ENCODE results near the gene HBQ1. TPM values are rescaled to one million over a fixed set of nuclear protein-coding genes. Genes with fewer than 3 reads are reported as not detected.
"Not testable (repeated sequence)": the region's sequence is repeated elsewhere in the genome, so short reads cannot be mapped to it uniquely, and the experiment has no call there.

Gene HBQ1
- total RNA-seq, 1 donor from 2014 or later = 3.2 TPM

- no peak for ATAC-seq
- intact Hi-C loops (cut with DNase I) = no loop called here
- no peak for DNase-seq (ENCODE audit: low spot score)
Observed at GRCh38 chr16:159136-159849, 21.0 kb upstream of the HBQ1 start.

GRCh38 chr16:160242-160641 is 20.0 kb upstream of the HBQ1 start:
- ATAC-seq; intact Hi-C loops (cut with DNase I); DNase-seq (ENCODE audit: low spot score): not testable (repeated sequence)

DNA sequence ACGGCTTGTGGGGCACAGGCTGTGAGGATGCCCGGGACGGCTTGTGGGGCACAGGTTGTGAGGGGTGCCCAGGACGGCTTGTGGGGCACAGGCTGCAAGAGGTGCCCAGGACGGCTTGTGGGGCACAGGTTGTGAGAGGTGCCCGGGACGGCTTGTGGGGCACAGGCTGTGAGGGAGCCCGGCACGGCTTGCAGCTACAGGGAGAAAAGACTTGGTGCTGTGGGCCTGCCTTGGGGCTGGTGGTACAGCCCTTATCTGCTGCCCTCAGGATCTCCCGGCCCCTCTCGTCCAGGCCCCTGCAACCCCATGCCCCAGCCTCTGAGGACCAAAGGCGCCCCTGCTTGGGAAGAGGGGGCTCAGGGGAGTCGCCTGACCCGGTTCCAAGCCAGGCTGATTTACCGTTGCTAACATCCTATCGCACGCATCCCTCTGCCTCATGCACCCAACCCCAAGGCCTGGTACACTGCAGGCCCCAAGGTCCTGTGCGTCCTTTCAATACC is 19.5 kb upstream of the HBQ1 start:
- ATAC-seq (no peak), DNase-seq (ENCODE audit: low spot score) (no peak)
- intact Hi-C loops (cut with DNase I) = no loop called here

GRCh38 chr16:162271-162991 is 17.8 kb upstream of the HBQ1 start:
- intact Hi-C loops (cut with DNase I) = no loop called here
- ATAC-seq (no peak), DNase-seq (ENCODE audit: low spot score) (no peak)

GRCh38 chr16:163139-163538 is 17.1 kb upstream of the HBQ1 start:
- intact Hi-C loops (cut with DNase I); DNase-seq (ENCODE audit: low spot score); ATAC-seq: not testable (repeated sequence)

- intact Hi-C loops (cut with DNase I); DNase-seq (ENCODE audit: low spot score): not testable (repeated sequence)
- ATAC-seq = peak; percentile 46
Observed at GRCh38 chr16:163696-164095, 16.6 kb upstream of the HBQ1 start.

DNA sequence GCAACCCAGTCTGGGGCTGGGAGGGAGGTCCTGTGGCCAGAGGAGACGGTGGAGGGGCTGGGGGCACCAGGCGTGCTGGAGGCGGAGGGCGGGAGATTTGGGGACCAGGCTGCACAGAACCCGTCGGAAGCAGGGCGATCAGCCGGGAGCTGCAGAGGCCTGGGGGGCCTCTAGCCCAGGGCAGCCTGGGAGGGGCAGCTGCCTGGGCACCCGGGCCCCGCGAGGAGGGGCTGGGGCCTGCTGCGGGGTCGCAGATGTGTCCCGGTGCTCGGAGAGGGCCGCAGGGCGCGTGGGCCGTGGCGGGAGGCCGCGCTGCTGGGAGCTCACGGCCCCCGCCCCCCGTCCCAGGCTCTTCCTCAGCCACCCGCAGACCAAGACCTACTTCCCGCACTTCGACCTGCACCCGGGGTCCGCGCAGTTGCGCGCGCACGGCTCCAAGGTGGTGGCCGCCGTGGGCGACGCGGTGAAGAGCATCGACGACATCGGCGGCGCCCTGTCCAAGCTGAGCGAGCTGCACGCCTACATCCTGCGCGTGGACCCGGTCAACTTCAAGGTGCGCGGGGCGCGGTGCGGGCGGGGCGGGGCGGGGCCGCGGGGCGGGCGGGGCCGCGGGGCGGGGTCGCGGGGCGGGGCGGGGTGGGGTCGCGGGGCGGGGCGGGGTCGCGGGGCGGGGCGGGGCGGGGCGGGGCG is 16.0 kb upstream of the HBQ1 start:
- intact Hi-C loops (cut with DNase I); ATAC-seq; DNase-seq (ENCODE audit: low spot score): not testable (repeated sequence)

DNA sequence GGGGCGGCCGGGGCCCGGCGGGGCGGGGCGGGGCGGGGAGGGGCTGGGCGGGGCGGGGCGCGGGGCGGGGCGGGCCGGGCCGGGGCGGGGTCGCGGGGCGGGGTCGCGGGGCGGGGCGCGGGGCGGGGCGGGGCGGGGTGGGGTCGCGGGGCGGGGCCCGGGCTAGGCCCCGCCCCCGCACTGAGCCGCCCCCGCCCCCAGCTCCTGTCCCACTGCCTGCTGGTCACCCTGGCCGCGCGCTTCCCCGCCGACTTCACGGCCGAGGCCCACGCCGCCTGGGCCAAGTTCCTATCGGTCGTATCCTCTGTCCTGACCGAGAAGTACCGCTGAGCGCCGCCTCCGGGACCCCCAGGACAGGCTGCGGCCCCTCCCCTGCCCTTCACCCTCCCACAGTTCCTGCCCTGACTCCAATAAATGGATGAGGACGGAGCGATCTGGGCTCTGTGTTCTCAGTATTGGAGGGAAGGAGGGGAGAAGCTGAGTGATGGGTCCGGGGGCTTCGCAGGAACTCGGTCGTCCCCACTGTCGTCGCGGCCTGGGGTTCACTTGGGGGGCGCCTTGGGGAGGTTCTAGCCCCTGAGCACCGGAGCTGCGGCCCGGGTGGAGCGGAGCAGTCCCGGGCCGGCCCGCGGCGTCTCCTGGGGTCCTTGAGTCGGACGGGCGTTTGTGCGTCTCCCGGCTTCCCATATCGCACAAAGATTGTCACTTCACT is 15.3 kb upstream of the HBQ1 start:
- ATAC-seq = no peak
- intact Hi-C loops (cut with DNase I) = no loop called here
- no peak for DNase-seq (ENCODE audit: low spot score)

DNA sequence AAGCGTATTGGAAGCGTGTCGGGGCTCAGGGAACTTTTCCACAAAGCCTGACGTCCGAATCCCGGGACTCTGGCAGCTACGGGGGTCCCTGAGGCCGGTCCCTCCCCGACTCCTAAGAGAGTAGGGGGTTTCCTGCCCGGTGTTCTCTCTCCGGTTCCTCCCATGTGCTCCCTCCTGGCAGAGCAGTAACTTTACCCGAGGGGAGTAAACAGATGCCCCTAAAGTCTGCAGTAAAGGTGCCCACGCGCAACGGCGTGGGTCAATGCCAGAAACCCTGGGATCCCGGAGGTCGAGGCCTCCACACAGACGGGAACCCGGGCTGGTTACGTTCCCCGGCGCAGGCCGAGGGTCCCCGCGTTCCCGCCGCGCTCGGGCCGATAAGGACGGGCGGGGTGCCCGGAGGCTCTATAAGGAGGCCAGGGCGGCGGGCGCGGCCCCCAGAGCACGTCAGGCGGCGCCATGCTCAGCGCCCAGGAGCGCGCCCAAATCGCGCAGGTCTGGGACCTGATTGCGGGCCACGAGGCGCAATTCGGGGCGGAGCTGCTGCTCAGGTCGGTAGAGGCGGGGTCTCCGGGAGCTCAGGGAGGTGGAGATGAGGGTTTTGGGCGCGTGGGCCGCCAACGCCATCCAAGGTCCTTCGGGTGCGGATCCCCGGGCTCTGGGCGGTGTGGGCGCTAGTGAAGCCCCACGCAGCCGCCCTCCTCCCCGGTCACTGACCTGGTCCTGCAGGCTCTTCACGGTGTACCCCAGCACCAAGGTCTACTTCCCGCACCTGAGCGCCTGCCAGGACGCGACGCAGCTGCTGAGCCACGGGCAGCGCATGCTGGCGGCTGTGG is 14.5 kb upstream of the HBQ1 start, which contains the start of gene HBM:
Gene HBM, plus strand, starts transcription at position 440 of the 836 bp plus-strand sequence. Its CDS starts 20 bp downstream, at position 460.
- ATAC-seq = no peak
- DNase-seq (ENCODE audit: low spot score) = no peak
- intact Hi-C loops (cut with DNase I) = no loop called here

DNA sequence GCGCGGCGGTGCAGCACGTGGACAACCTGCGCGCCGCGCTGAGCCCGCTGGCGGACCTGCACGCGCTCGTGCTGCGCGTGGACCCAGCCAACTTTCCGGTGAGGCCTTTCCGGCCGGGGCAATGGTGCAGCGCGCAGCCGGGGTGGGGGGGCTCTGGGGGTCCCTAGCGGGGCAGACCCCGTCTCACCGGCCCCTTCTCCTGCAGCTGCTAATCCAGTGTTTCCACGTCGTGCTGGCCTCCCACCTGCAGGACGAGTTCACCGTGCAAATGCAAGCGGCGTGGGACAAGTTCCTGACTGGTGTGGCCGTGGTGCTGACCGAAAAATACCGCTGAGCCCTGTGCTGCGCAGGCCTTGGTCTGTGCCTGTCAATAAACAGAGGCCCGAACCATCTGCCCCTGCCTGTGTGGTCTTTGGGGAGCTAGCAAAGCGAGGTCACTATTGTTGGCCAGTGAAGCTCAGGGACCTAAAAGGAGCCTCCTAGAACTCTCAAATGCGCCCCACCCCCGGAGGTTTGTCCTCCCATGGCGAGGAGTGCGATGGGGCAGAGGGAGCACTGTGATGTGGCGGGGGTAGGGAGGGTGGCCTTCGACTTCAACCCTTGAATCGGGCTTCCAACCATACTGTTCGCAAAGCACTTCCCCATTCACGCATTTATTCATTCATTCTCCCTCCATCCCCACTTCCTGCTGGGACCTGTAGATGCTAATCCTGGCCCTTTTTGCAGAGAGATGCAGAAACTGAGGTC is 13.7 kb upstream of the HBQ1 start:
- no peak for DNase-seq (ENCODE audit: low spot score)
- ATAC-seq = no peak
- intact Hi-C loops (cut with DNase I) = no loop called here

- no peak for DNase-seq (ENCODE audit: low spot score)
- intact Hi-C loops (cut with DNase I) = no loop called here
- ATAC-seq = no peak
Observed at GRCh38 chr16:167122-167690, 13.1 kb upstream of the HBQ1 start.

- intact Hi-C loops (cut with DNase I) = no loop called here
- no peak for DNase-seq (ENCODE audit: low spot score)
- ATAC-seq = no peak
Observed at GRCh38 chr16:168424-168823, 11.8 kb upstream of the HBQ1 start.

- DNase-seq (ENCODE audit: low spot score) (no peak), ATAC-seq (no peak)
- intact Hi-C loops (cut with DNase I) = no loop called here
Observed at GRCh38 chr16:169014-169413, 11.2 kb upstream of the HBQ1 start.

DNA sequence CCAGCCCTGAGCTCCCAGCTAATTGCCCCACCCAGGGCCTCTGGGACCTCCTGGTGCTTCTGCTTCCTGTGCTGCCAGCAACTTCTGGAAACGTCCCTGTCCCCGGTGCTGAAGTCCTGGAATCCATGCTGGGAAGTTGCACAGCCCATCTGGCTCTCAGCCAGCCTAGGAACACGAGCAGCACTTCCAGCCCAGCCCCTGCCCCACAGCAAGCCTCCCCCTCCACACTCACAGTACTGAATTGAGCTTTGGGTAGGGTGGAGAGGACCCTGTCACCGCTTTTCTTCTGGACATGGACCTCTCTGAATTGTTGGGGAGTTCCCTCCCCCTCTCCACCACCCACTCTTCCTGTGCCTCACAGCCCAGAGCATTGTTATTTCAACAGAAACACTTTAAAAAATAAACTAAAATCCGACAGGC is 10.2 kb upstream of the HBQ1 start:
- DNase-seq (ENCODE audit: low spot score); intact Hi-C loops (cut with DNase I): not testable (repeated sequence)
- peak; percentile 53 for ATAC-seq

- intact Hi-C loops (cut with DNase I) = no loop called here
- ATAC-seq (no peak), DNase-seq (ENCODE audit: low spot score) (no peak)
Observed at GRCh38 chr16:170788-171187, 9.5 kb upstream of the HBQ1 start.

- intact Hi-C loops (cut with DNase I); ATAC-seq; DNase-seq (ENCODE audit: low spot score): not testable (repeated sequence)
Observed at GRCh38 chr16:172374-172941, 7.8 kb upstream of the HBQ1 start, which contains the start of gene HBA2. HBA2 (plus strand) TSS chr16:172876; CDS start chr16:172913, 37 bp downstream.
